K562 (cell line): ENCODE data around the gene NOL4L. TPM values are rescaled to one million over a fixed set of nuclear protein-coding genes. Genes with fewer than 3 reads are reported as not detected.

Experiments
- BCOR ChIP-seq: fragments of 450-650 bp; IDR thresholded peaks from 2 replicates; pipeline ENCODE4 v1.6.1; 2016
- BMI1 ChIP-seq: fragments of 150-350 bp; IDR thresholded peaks from 2 replicates; pipeline ENCODE4 v1.6.1; 2014; ENCODE audit warnings: low read length
- CBFA2T2 ChIP-seq: fragments of 450-650 bp; conservative IDR thresholded peaks from 2 replicates; pipeline ENCODE4 v1.6.1; 2017; ENCODE audit warnings: mild to moderate bottlenecking
- CBX1 ChIP-seq: sonication (generic); IDR thresholded peaks from 2 replicates; pipeline ENCODE4 v1.6.1; 2016; ENCODE audit warnings: antibody characterized with exemption, low read depth, mild to moderate bottlenecking
- ETS2 ChIP-seq: IDR thresholded peaks from 2 replicates; pipeline ENCODE4 v1.6.1; 2016; ENCODE audit warnings: borderline replicate concordance, missing genetic modification characterization, mild to moderate bottlenecking, moderate library complexity, missing compliant biosample characterization; ENCODE audit not compliant: poor library complexity, severe bottlenecking
- ETV5 ChIP-seq: sonication (generic); formaldehyde crosslinking; IDR thresholded peaks from 2 replicates; pipeline ENCODE4 v1.4.0; 2020; ENCODE audit warnings: low read depth, mild to moderate bottlenecking, missing genetic modification reagents
- FOXJ3 ChIP-seq: sonication (generic); formaldehyde crosslinking; IDR thresholded peaks from 2 replicates; pipeline ENCODE4 v1.4.0; 2020; ENCODE audit warnings: mild to moderate bottlenecking, missing genetic modification reagents
- HBP1 ChIP-seq: fragments of 450-650 bp; formaldehyde crosslinking; IDR thresholded peaks from 2 replicates; pipeline ENCODE4 v1.4.0; 2022; ENCODE audit warnings: missing genetic modification characterization
- HDAC8 ChIP-seq: fragments of 450-650 bp; IDR thresholded peaks from 2 replicates; pipeline ENCODE4 v1.6.1; 2016; ENCODE audit warnings: mild to moderate bottlenecking, missing genetic modification characterization, moderate library complexity, missing compliant biosample characterization
- MAZ ChIP-seq, 2 experiments: fragments of 450-650 bp in 1 of 2; sonication (generic) in 1 of 2; formaldehyde crosslinking; IDR thresholded peaks in 1 of 2; conservative IDR thresholded peaks in 1 of 2; 2 replicates each; pipeline versions ENCODE4 v1.4.0 to v1.5.0; 2020; ENCODE audit warnings: mild to moderate bottlenecking in 1 of 2, missing genetic modification reagents in 1 of 2
- PTRF ChIP-seq: fragments of 450-650 bp; IDR thresholded peaks from 2 replicates; pipeline ENCODE4 v1.6.1; 2016; ENCODE audit warnings: mild to moderate bottlenecking, missing genetic modification characterization, missing compliant biosample characterization
- RAD21 ChIP-seq, 2 experiments: fragments of 250-450 bp in 1 of 2; fragments of 450-650 bp in 1 of 2; sonication (Bioruptor Pico) in 1 of 2; formaldehyde crosslinking in 1 of 2; IDR thresholded peaks in 1 of 2; conservative IDR thresholded peaks in 1 of 2; 2 replicates each; pipeline versions ENCODE4 v1.4.0 to v1.8.0; 2020 to 2022; ENCODE audit warnings: mild to moderate bottlenecking in 2 of 2, moderate library complexity in 1 of 2
- RCOR1 ChIP-seq, 2 experiments: IDR thresholded peaks; 2 replicates each; pipeline ENCODE4 v1.6.1; 2012; ENCODE audit warnings: low read depth in 2 of 2, low read length in 2 of 2, borderline replicate concordance in 1 of 2, improper control_type of control experiment in 1 of 2
- TEAD1 ChIP-seq, 2 experiments: fragments of 450-650 bp in 1 of 2; sonication (generic) in 1 of 2; formaldehyde crosslinking; IDR thresholded peaks; 2 replicates each; pipeline versions ENCODE4 v1.4.0 to v1.8.0; 2020 to 2022; ENCODE audit warnings: mild to moderate bottlenecking in 2 of 2, missing genetic modification reagents in 1 of 2
- ZNF583 ChIP-seq: fragments of 250-450 bp; sonication (Bioruptor Pico); IDR thresholded peaks from 2 replicates; pipeline ENCODE4 v1.4.0; 2020
- ZNF79 ChIP-seq: fragments of 250-450 bp; sonication (Bioruptor Pico); IDR thresholded peaks from 2 replicates; pipeline ENCODE4 v1.4.0; 2020; ENCODE audit warnings: low read depth, mild to moderate bottlenecking, moderate library complexity
- polyA plus RNA-seq, 8 experiments: library from polyadenylated mRNA; depleted of rRNA in 4 of 8; stranded (reverse) in 5 of 8; unstranded in 3 of 8; fragments of >200 nt; fragmentation: Nextera tagmentation in 2 of 8; fragmentation: Illumina TruSeq in 1 of 8; extraction: Ambion mirVana in 2 of 8; extraction: Trizol in 1 of 8; gene quantifications; 2 replicates each; pipeline versions ENCODE4 v1.2.1 to v1.2.3, GENCODE V29; 2011 to 2014; ENCODE audit warnings: inconsistent platforms in 1 of 8, missing spikeins in 1 of 8
- total RNA-seq, 7 experiments: library from RNA; depleted of rRNA in 6 of 7; stranded (reverse); fragments of >200 nt in 6 of 7; fragmentation: Illumina TruSeq in 2 of 7; extraction: Trizol in 2 of 7; gene quantifications; 2 replicates each; pipeline versions ENCODE4 v1.2.1 to v1.2.3, GENCODE V29; 2011 to 2021; ENCODE audit warnings: low replicate concordance in 1 of 7
- TF ChIP-seq, protein P1 (sequence below): fragments of 450-650 bp; IDR thresholded peaks from 2 replicates; pipeline ENCODE4 v1.6.1; 2016; ENCODE audit warnings: antibody characterized with exemption
- TF ChIP-seq, protein P2 (sequence below): sonication (generic); formaldehyde crosslinking; IDR thresholded peaks from 2 replicates; pipeline ENCODE4 v1.9.0; 2022; ENCODE audit warnings: mild to moderate bottlenecking, missing genetic modification reagents
- TF ChIP-seq, protein P3 (sequence below): fragments of 450-650 bp; formaldehyde crosslinking; IDR thresholded peaks from 2 replicates; pipeline ENCODE4 v1.4.0; 2022; ENCODE audit warnings: missing genetic modification characterization
- TF ChIP-seq, protein P4 (sequence below): fragments of 450-650 bp; IDR thresholded peaks from 2 replicates; pipeline ENCODE4 v1.7.1; 2018; ENCODE audit warnings: mild to moderate bottlenecking, low read depth; ENCODE audit not compliant: partially characterized antibody

The NOL4L gene
- total and polyA plus RNA-seq, 9 of the 15 experiments (the other 6 are each of a cell fraction or from before 2014, with no cell fraction given), result 5.1 to 36.2 (median 13.6) TPM

DNA sequence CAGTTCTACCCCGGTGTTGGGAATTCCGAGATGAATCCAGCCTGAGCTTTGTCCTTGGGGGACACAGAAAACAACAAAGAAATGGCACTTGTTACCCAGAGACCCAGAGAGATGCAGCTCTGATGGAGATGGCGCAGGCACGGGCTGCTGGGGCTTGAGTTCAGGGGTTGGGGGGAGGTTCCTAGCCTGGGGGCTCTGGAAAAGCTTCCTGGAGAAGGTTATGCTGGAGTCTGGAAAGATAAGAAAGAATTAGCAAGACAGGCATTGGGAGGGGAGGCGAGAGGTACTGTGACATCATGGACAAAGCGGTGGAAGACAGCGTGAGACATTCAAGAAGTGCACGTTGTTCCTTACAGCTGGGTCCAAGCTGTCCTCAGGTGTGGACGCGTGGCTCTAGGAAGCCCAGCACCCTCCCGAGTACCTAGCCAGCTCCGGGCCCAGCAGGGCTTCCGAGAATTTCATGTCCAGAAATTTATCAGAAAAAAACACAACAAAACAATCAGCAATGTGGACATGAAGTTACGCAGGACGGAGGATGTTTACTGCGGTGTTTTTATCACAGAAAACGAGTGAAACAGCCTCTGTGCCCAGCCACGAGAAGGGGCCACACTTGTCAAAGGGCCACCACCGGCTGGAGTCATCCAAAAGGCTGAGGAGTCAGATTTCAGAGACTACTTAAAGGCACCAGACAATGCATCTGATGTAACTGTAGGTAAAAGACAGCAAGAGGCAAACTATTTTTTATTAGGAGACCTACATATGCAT is 49.1 kb upstream of the NOL4L start (continued):
- TF ChIP-seq, protein P1, sequence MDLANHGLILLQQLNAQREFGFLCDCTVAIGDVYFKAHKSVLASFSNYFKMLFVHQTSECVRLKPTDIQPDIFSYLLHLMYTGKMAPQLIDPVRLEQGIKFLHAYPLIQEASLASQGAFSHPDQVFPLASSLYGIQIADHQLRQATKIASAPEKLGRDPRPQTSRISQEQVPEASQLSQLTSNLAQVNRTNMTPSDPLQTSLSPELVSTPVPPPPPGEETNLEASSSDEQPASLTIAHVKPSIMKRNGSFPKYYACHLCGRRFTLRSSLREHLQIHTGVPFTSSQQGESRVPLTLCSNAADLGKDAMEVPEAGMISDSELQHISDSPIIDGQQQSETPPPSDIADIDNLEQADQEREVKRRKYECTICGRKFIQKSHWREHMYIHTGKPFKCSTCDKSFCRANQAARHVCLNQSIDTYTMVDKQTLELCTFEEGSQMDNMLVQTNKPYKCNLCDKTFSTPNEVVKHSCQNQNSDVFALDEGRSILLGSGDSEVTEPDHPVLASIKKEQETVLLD, result 0 out of 2 replicates have a peak, but pooled peaks have one; percentile 14
- TF ChIP-seq ZNF79, result no peak
- TF ChIP-seq CBFA2T2, result peak; percentile 65
- TF ChIP-seq MAZ (CRISPR knock-in tag; conservative IDR thresholded peaks at IDR 0.05 in 1 of 2, IDR thresholded peaks at IDR 0.05 in 1 of 2), result 0 out of 4 replicates have a peak, but pooled peaks have one; percentile 7 to 28
- TF ChIP-seq BMI1, result no peak
- no peak for TF ChIP-seq RCOR1 (IDR thresholded peaks at IDR 0.05; ENCODE audit: borderline replicate concordance in 1 of 2, low read depth in 2 of 2, low read length in 2 of 2)
- 0 out of 2 replicates have a peak, but pooled peaks have one; percentile 36 for TF ChIP-seq HDAC8 (tag)
- no peak for TF ChIP-seq TEAD1 (CRISPR knock-in tag; IDR thresholded peaks at IDR 0.05)
- no peak for TF ChIP-seq ETS2 (tag)
- TF ChIP-seq, protein P2, sequence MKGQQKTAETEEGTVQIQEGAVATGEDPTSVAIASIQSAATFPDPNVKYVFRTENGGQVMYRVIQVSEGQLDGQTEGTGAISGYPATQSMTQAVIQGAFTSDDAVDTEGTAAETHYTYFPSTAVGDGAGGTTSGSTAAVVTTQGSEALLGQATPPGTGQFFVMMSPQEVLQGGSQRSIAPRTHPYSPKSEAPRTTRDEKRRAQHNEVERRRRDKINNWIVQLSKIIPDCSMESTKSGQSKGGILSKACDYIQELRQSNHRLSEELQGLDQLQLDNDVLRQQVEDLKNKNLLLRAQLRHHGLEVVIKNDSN, result no peak
- TF ChIP-seq CBX1, result no peak
- no peak for TF ChIP-seq ZNF583 (CRISPR knock-in tag)
- no peak for TF ChIP-seq FOXJ3 (CRISPR knock-in tag)
- TF ChIP-seq, protein P3, sequence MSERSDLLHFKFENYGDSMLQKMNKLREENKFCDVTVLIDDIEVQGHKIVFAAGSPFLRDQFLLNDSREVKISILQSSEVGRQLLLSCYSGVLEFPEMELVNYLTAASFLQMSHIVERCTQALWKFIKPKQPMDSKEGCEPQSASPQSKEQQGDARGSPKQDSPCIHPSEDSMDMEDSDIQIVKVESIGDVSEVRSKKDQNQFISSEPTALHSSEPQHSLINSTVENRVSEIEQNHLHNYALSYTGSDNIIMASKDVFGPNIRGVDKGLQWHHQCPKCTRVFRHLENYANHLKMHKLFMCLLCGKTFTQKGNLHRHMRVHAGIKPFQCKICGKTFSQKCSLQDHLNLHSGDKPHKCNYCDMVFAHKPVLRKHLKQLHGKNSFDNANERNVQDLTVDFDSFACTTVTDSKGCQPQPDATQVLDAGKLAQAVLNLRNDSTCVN, result no peak
- no peak for TF ChIP-seq PTRF (tag)
- TF ChIP-seq, protein P4, sequence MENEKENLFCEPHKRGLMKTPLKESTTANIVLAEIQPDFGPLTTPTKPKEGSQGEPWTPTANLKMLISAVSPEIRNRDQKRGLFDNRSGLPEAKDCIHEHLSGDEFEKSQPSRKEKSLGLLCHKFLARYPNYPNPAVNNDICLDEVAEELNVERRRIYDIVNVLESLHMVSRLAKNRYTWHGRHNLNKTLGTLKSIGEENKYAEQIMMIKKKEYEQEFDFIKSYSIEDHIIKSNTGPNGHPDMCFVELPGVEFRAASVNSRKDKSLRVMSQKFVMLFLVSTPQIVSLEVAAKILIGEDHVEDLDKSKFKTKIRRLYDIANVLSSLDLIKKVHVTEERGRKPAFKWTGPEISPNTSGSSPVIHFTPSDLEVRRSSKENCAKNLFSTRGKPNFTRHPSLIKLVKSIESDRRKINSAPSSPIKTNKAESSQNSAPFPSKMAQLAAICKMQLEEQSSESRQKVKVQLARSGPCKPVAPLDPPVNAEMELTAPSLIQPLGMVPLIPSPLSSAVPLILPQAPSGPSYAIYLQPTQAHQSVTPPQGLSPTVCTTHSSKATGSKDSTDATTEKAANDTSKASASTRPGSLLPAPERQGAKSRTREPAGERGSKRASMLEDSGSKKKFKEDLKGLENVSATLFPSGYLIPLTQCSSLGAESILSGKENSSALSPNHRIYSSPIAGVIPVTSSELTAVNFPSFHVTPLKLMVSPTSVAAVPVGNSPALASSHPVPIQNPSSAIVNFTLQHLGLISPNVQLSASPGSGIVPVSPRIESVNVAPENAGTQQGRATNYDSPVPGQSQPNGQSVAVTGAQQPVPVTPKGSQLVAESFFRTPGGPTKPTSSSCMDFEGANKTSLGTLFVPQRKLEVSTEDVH, result no peak
- 0 out of 4 replicates have a peak, but pooled peaks of 1 of the 2 experiments have one; percentile 13 for TF ChIP-seq RAD21 (CRISPR knock-in tag; conservative IDR thresholded peaks at IDR 0.05 in 1 of 2, IDR thresholded peaks at IDR 0.05 in 1 of 2)
- TF ChIP-seq BCOR, result no peak
- peak; percentile 26 for TF ChIP-seq ETV5 (CRISPR knock-in tag)
- TF ChIP-seq HBP1 (CRISPR knock-in tag), result no peak
